CD4-positive, alpha-beta T cell treated with Interleukin-15 for 4 hours (primary cell): Measurements from ENCODE around the gene IRAK4.
A peak's percentile ranks its signal among the peaks of the same experiment; 100 is the strongest.

Source experiments
- DNase-seq: peaks from one replicate; pipeline ENCODE4 v3.0.0-alpha.2; 2020; ENCODE audit warnings: low spot score

IRAK4 gene

GRCh38 chr12:43766291-43766690 is 7.5 kb downstream of the IRAK4 start:
- DNase-seq, result no peak

- peak; percentile 28 for DNase-seq
Measured at GRCh38 chr12:43776498-43776897, 17.7 kb downstream of the IRAK4 start.

DNA sequence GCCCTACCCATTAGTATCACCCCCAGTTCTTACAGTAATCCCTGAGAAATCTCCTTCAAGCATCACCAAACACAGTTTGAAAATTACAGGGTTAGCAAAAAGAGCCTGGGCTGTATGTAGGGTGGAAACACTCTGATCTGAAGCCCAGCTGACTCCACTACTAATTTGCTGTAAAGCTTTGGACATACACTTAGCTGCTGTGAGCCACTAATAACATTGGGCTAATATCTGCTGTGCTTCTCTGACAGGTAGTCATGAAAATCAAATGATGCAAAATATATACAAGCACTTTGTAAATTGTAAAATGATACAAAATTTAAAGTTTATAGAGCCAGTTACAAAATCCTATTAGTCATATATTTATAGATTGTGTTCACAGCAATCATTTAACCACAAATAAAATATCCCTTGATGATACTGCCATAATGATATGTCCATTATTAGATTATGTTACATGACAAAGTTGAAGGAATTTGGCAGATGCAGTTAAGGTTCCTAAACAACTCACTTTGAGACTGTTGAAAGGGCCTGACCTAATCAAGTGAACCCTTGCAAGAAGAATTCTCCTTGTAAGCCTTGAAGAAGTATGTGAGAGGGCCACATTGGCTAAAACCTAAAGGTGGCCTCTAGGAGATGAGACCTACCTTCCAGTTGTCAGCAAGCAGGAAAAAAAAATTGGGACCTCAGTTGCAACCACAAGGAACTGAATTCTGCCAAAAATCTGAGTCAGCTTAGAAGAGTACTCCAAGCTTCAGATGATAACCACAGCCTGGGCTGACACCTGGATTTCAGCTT is 28.3 kb downstream of the IRAK4 start:
- DNase-seq, result no peak

DNA sequence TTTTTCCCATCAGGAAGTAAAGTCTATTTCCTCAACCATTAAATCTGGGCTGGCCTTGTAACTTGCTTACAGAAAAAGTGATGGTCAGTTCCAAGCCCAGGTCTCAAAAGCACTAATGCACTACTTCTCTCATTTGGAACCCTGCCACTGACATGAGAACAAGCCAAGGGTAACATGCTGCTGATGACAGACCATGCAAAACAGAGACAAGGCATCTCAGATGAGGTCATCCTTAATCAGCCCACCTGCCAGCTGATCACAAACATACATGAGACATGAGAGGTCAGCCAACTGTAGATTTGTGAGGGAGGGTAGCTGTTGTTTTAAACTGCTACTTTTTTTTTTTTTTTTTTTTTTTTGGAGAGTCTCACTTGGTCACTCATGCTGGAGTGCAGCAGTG is 31.2 kb downstream of the IRAK4 start:
- no peak for DNase-seq

GRCh38 chr12:43795716-43796280 is 37.0 kb downstream of the IRAK4 start:
- DNase-seq, result no peak

DNA sequence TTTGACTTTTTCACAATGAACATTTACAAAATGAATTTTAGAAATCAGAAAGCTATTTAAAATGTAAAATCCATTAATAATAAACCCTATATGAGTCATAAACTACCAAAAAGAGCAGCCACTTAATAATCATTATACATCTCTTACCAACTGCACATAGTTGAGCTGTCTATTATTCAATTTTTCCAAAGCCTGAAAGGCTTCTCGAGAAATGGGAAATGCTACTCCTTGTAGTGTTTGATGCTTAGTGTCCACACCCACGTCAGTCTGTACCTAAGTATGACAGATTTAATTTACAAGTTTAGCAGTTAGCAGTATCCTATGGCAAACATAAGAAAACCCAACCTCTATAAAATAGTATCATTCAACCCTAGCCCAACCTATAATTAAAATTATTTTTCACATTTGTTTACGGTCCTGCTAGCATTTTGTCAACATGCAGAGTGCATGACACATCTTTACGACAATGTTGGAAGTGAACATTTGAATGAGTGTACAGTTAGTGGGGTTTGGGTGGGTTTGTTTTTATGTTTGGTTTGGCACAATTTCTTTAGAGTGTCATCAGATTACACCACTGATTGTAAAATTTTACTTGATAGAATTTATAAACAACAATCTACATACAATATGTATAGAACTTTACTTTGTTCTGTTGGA is 38.9 kb downstream of the IRAK4 start:
- no peak for DNase-seq

GRCh38 chr12:43805149-43805859 is 46.6 kb downstream of the IRAK4 start:
- DNase-seq, result peak; percentile 8

DNA sequence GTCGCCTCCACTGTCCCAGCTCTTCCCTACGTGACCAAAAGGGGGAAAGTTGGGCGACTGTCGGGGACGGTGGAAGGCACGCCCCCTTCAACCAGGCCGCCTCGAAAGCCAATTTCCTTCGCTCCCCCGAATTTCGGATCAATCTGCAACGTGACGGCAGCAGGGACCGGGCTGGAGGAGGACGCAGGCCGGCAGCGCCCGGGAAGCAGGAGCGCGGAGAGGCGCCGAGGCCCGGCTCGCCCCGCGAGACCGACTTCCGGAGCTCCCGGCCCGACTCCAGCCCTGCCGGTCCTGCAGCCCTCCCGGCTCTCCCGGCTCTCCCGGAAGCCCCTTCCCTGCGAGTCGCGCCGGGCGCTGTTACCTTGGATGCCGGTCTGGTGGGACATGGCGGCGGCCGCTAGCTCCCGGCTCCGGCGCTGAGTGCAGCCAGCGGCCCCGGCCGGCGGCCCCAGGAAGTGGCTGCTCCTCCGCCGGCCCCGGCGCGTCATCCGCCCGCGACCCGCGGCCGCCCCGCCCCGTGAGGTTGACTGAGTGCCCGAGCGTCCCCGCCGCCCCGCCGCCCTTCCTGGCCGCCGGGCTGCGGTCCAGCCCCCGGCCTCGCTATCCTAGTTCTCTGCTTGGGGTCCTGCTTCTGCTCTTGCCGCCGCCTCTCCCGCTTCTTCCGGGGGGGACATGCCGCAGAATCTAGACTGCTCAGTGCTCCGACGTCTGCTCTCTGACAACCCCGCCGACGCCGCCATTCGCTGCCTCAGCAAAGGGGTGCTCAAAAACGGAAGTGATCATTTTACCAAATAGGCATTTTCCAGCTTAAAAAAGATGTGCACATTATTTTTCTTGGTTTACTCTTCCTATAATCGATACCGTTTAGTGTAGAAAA is 47.3 kb downstream of the IRAK4 start, which contains the start of gene TWF1:
TSS of gene TWF1 (minus strand) at position 458 of the 877 bp plus-strand sequence. CDS start at position 386, 72 bp downstream.
- DNase-seq, result peak; percentile 77

- peak; percentile 6 for DNase-seq
Measured at GRCh38 chr12:43806737-43807072, 48.0 kb downstream of the IRAK4 start.

DNA sequence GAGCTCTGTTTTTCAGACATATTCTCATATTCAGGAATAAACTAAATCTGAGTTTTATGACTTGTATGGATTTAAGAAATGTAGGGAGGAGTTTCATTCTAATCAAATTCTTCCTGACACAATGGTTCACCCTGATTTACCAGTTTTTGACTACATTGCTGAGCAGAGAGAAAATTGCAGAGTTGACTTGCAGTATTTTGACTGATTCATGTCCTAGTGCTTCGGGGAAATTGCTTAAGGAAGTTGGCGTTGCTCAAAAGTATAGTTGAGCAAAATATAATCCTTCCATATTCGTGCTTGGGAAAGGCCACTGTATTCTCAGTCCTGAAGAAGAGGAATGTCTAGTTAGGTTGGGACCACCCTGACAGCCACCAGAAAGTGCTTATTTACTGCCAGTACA is 48.6 kb downstream of the IRAK4 start:
- DNase-seq, result no peak

GRCh38 chr12:43812057-43812456 is 53.3 kb downstream of the IRAK4 start:
- no peak for DNase-seq

- no peak for DNase-seq
Measured at GRCh38 chr12:43812926-43813325, 54.2 kb downstream of the IRAK4 start.

DNA sequence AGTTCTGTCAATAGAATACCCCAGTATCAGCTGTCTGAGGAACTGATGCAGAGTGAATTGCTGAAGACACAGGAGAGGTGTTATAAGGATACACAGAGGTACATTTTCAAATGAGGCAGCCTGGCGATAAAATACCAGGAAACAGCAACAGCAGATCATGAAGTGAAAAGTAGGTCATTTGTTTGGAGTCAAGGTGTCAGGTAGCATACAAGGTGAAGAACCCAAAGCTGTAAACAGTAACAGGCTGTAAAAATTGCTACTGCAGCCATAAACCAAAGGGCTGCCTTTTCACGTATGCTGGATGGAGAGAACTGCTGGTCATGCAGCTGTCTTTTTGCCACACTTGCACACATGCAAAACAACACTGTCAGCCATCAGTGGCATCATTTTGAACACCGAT is 56.7 kb downstream of the IRAK4 start:
- DNase-seq, result no peak

GRCh38 chr12:43816168-43816567 is 57.4 kb downstream of the IRAK4 start:
- no peak for DNase-seq

DNA sequence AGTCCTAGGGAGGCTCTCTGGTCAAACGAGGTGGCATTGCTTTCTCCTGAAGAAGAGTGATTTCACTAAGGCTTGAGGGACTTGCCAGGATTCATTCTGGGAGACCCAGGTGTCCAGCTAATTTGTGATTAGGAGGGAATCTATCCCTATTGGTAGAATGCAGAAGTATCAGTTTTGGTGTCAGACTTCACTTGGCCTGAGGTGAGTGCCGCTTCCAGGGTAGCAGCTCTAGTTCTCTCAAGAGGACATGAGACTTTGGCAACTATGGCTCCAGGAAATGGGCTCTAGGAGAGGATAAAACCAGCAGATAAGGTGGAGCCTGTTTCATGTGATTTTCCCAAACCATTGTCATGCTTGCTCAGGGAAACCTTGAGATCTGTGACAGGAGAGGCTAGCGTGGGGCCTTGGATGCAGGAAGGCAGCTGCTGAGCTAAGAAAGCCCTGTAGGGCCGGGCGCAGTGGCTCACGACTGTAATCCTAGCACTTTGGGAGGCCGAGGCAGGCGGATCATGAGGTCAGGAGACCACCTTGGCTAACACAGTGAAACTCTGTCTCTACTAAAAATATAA is 65.5 kb downstream of the IRAK4 start:
- DNase-seq, result no peak

DNA sequence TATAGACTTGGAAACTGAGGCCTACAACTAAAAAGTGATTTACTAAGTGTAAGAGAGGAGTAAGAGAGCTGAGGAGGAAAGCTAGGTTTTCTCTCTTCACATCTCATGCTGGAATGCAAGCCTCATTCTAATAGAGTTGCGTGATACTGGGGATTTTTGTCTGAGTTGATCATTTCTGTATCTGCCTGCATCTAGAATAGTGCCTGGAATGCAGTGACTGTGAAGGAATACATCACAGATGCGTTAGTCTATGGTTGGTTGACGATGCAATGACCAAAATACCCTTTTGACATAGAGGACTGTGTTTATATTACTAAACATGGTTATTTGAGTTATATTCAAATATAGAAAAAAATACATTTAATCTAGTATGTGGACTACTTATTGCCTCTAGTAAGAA is 67.9 kb downstream of the IRAK4 start:
- DNase-seq, result no peak

DNA sequence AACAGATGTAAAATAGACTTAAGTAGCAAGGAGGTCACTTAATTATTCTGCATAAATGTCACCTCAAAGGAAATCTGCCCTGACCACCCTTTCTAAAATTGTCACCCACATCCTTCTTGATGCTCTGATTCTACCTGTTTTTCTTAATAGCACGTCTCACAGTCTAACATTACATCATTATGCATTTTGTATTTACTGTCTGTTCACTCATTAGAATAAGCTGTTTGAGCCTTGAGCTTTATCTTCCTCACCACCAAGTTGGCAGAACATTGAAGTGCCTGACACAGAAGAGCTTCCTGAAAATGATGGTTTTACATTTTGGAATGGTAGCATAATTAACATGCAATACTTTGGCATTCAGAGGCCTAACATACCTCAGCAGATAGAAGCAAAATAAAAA is 68.3 kb downstream of the IRAK4 start:
- no peak for DNase-seq

- peak; percentile 6 for DNase-seq
Measured at GRCh38 chr12:43832463-43833168, 73.9 kb downstream of the IRAK4 start.

- peak; percentile 1 for DNase-seq
Measured at GRCh38 chr12:43835264-43835655, 76.5 kb downstream of the IRAK4 start.

DNA sequence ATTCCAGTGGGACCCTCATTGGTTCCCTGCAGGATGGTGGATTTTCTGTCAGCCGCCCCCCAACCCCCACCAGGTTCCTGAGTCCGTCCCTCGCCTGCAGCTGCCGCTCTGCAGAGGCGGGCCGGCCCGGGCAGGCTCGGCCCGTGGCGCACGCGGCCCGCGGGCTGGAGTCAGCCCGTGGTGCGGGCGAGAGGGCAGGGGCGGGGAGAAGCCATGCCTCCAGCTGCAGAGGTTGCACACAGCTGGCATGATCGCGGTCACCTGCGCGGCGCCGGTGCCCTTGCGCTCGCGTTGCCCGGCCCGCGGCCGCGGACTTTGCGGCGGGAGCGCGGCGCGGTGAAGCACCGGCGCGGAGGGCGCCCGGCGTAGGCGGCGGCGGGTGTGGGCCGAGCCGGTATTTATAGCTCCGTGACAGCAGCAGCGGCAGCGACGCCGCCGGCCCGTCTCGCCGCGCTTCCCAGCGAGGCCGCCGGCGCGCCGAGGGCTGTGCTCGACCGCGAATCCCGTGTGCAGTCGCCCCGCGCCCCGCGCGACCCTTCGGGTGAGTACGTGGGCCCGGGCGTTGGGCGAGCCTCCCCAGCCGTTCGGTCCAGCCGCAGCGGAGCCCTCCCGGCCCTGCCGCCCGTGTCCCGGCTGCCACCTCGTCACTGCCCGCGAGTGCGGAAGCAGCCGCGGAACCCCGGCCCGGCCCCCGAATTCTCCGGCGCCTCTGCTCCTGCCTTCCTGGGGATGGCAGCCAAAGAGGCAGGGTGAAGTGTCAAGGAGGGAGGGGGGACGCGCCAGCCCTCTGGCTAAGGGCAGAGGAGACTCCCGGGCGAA is 77.1 kb downstream of the IRAK4 start, which contains the start of gene TMEM117:
TSS of gene TMEM117 (plus strand) at position 426 of the 819 bp plus-strand sequence.
- DNase-seq, result peak; percentile 49
